H1 (cell line): ENCODE data around the gene NOXO1. TPM values are rescaled to one million over a fixed set of nuclear protein-coding genes. Genes with fewer than 3 reads are reported as not detected.

Source experiments
- SAP30 ChIP-seq: fragments of 300-600 bp; sonication (generic); IDR thresholded peaks from 2 replicates; pipeline ENCODE4 v1.7.1; 2012; ENCODE audit warnings: low read length, moderate library complexity, mild to moderate bottlenecking, inconsistent platforms; ENCODE audit not compliant: insufficient read depth, insufficient replicate concordance
- polyA plus RNA-seq, 7 experiments: library from polyadenylated mRNA; depleted of rRNA in 3 of 7; stranded (reverse) in 5 of 7; unstranded in 2 of 7; fragments of >200 nt in 5 of 7; fragments of 200-250 nt in 2 of 7; gene quantifications; 1 replicate in 5 of 7; 2 replicates in 1 of 7; 4 replicates in 1 of 7; pipeline versions ENCODE4 v1.2.1 to v1.2.3, GENCODE V29; 2011 to 2013; ENCODE audit warnings: missing spikeins in 2 of 7, mixed read lengths in 2 of 7
- total RNA-seq: library from RNA; stranded (reverse); fragmentation: NEBNext Ultra II Directional; extraction: Animal tissue kit (Norgen Biotek cat#: 25700); gene quantifications from 2 replicates; pipeline ENCODE4 v1.2.1, GENCODE V29; 2021

NOXO1 gene
- total and polyA plus RNA-seq, 2 of the 8 experiments (the other 6 are each of a cell fraction or from before 2014, with no cell fraction given): 1.3 to 2.5 TPM

GRCh38 chr16:2027024-2028010 is 46.0 kb upstream of the NOXO1 start (continued):
- TF ChIP-seq SAP30: no peak
